ENCODE data around the gene FSIP1. TPM values are rescaled to one million over a fixed set of nuclear protein-coding genes. Genes with fewer than 3 reads are reported as not detected.

Gene FSIP1
- total and polyA plus RNA-seq, 9 of the 15 experiments (the other 6 are each of a cell fraction or from before 2014, with no cell fraction given): 0.07 to 0.51 (median 0.29) TPM

DNA sequence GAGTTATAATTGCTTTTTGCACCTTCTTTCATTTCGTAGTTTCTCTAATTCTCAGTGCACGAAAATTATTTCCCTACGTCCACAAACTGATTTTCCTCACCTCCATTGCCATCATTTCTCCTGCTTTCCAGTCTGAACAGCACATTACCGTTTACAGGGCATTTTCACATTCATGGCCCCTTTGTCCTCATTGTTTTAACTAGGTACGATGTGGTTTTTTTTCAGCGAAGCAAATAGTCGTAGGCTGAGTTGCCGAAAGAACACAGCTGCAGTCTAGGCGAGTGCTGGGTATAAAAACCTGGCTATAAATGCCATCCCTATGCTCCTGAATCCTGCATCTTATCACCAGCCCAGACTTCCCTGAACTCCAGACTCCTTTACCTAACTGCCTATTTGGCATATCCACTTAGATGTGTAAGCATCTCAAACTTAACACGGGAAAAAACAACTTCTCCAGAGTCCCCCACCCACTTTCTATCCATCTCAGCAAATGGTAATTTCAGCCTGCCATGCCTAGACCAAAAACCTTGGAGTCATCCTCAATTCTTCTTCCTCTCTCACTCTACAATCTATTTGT is 691 bp upstream of the FSIP1 start:
- peak overlapping the region; percentile 84 to 87 for H3K9ac ChIP-seq (ENCODE audit: insufficient read depth in 1 of 2, low read depth in 2 of 2, low read length in 2 of 2)

More for the DNA sequence above, 691 bp upstream of the FSIP1 start:
- Histone ChIP-seq H3K27ac (ENCODE audit: extremely low read depth, low read depth, low read length) (peak overlapping the region; percentile 74), H2AFZ (ENCODE audit: low read depth, low read length) (peak overlapping the region; percentile 99), H4K20me1 (replicated peaks; ENCODE audit: control insufficient read depth, insufficient read depth, low read length) (no peaks in the 10 kb centered on the region), H3K9me1 (ENCODE audit: control insufficient read depth, insufficient read depth, low read length) (no peaks in the 10 kb centered on the region), H3K9me3 (replicated peaks; ENCODE audit: control insufficient read depth, insufficient read depth, low read depth, low read length) (no peaks in the 10 kb centered on the region; the same call in 1 of the 2 replicates), H3K4me3 (peak overlapping the region; percentile 78), H3K27me3 (ENCODE audit: control insufficient read depth in 2 of 2, insufficient read depth in 2 of 2, low read length in 2 of 2) (no peaks in the 10 kb centered on the region), H3K36me3 (ENCODE audit: control insufficient read depth, insufficient read depth, low read length) (no peaks in the 10 kb centered on the region), H3K4me2 (ENCODE audit: insufficient read depth, low read length) (peak overlapping the region; percentile 97), H3K4me1 (replicated peaks in 1 of 2; ENCODE audit: control insufficient read depth in 2 of 2, insufficient read depth in 2 of 2, low read length in 2 of 2) (peaks cover 0 to 8% of the 10 kb centered on the region in 2 experiments; a peak in 3 of 5 replicates), H3K79me2 (ENCODE audit: control insufficient read depth, insufficient read depth, low read length) (peaks cover 13% of the 10 kb centered on the region)
- CTCF ChIA-PET (ENCODE audit: low intra/inter-chr PET ratio): interaction anchor here (0.8 kb wide), 1 partner anchor 92 kb away, joined by 3 read pairs; no protein-coding TSS in a partner anchor
- intact Hi-C loops (cut with micrococcal nuclease) (no loop called here), in situ Hi-C loops (cut with MboI) (loop anchor here (25.0 kb wide), 1 partner anchor 229 kb away; no protein-coding TSS in a partner anchor)
- FAIRE-seq (no peak), DNase-seq (ENCODE audit: extremely low read depth in 1 of 4, low spot score in 3 of 4) (no peak), ATAC-seq (no peak)
- TF ChIP-seq EP400 (IDR thresholded peaks at IDR 0.05): 0 out of 2 replicates have a peak, but pooled peaks have one; percentile 7
- TF ChIP-seq MTA1 (IDR thresholded peaks at IDR 0.05; ENCODE audit: borderline replicate concordance): no peak
- TF ChIP-seq MECOM (CRISPR knock-in tag; IDR thresholded peaks at IDR 0.05): 0 out of 2 replicates have a peak, but pooled peaks have one; percentile 1
- TF ChIP-seq, protein P1, sequence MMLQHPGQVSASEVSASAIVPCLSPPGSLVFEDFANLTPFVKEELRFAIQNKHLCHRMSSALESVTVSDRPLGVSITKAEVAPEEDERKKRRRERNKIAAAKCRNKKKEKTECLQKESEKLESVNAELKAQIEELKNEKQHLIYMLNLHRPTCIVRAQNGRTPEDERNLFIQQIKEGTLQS (IDR thresholded peaks at IDR 0.05): no peak
- TF ChIP-seq, protein P1 (CRISPR knock-in tag; conservative IDR thresholded peaks at IDR 0.05): no peak
- TF ChIP-seq, protein P2, sequence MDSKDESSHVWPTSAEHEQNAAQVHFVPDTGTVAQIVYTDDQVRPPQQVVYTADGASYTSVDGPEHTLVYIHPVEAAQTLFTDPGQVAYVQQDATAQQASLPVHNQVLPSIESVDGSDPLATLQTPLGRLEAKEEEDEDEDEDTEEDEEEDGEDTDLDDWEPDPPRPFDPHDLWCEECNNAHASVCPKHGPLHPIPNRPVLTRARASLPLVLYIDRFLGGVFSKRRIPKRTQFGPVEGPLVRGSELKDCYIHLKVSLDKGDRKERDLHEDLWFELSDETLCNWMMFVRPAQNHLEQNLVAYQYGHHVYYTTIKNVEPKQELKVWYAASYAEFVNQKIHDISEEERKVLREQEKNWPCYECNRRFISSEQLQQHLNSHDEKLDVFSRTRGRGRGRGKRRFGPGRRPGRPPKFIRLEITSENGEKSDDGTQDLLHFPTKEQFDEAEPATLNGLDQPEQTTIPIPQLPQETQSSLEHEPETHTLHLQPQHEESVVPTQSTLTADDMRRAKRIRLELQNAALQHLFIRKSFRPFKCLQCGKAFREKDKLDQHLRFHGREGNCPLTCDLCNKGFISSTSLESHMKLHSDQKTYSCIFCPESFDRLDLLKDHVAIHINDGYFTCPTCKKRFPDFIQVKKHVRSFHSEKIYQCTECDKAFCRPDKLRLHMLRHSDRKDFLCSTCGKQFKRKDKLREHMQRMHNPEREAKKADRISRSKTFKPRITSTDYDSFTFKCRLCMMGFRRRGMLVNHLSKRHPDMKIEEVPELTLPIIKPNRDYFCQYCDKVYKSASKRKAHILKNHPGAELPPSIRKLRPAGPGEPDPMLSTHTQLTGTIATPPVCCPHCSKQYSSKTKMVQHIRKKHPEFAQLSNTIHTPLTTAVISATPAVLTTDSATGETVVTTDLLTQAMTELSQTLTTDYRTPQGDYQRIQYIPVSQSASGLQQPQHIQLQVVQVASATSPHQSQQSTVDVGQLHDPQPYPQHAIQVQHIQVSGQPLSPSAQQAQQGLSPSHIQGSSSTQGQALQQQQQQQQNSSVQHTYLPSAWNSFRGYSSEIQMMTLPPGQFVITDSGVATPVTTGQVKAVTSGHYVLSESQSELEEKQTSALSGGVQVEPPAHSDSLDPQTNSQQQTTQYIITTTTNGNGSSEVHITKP (IDR thresholded peaks at IDR 0.05; ENCODE audit: partially characterized antibody): peak; percentile 21
- TF ChIP-seq SMARCA5 (IDR thresholded peaks at IDR 0.05): 0 out of 2 replicates have a peak, but pooled peaks have one; percentile 11
- no peak for TF ChIP-seq ESRRA (IDR thresholded peaks at IDR 0.05; ENCODE audit: borderline replicate concordance, low read depth)
- TF ChIP-seq, protein P3, sequence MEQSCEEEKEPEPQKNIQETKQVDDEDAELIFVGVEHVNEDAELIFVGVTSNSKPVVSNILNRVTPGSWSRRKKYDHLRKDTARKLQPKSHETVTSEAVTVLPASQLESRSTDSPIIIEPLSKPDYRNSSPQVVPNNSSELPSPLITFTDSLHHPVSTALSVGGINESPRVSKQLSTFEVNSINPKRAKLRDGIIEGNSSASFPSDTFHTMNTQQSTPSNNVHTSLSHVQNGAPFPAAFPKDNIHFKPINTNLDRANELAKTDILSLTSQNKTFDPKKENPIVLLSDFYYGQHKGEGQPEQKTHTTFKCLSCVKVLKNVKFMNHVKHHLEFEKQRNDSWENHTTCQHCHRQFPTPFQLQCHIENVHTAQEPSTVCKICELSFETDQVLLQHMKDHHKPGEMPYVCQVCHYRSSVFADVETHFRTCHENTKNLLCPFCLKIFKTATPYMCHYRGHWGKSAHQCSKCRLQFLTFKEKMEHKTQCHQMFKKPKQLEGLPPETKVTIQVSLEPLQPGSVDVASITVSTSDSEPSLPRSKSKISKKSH (CRISPR knock-in tag; IDR thresholded peaks at IDR 0.05): no peak
- TF ChIP-seq NBN (IDR thresholded peaks at IDR 0.05; ENCODE audit: low read depth): 0 out of 2 replicates have a peak, but pooled peaks have one; percentile 20
- POLR2A ChIA-PET: interaction anchor here (0.6 to 1.7 kb wide), 5 partner anchors 16 to 373 kb away, joined by 3 to 4 read pairs (median 3); no protein-coding TSS in a partner anchor
- BruUV-seq (replicated peaks): TSS peak; percentile 82
- under 1% methylated on average over 10 of the region's 10 CpGs for WGBS (ENCODE audit: insufficient coverage, low coverage, missing lambda C conversion rate)

All from K562 (cell line).